K562 (cell line): ENCODE data around the gene ODF2. TPM values are rescaled to one million over a fixed set of nuclear protein-coding genes. Genes with fewer than 3 reads are reported as not detected.

Experiments used
- AFF4 ChIP-seq: sonication (generic); formaldehyde crosslinking; IDR thresholded peaks from 2 replicates; pipeline ENCODE4 v1.8.0; 2023; ENCODE audit warnings: mild to moderate bottlenecking, missing genetic modification reagents
- BRD4 ChIP-seq: fragments of 200-600 bp; sonication (generic); IDR thresholded peaks from 2 replicates; pipeline ENCODE4 v1.6.1; 2017; ENCODE audit warnings: inconsistent platforms
- FOS ChIP-seq: IDR thresholded peaks from 3 replicates; pipeline ENCODE4 v1.6.1; 2011; ENCODE audit not compliant: insufficient read length; ENCODE audit errors: extremely low read depth
- KLF10 ChIP-seq: fragments of 250-450 bp; sonication (Bioruptor Pico); IDR thresholded peaks from 2 replicates; pipeline ENCODE4 v1.6.1; 2021; ENCODE audit warnings: matching md5 sums
- MCM5 ChIP-seq: fragments of 450-650 bp; IDR thresholded peaks from 2 replicates; pipeline ENCODE4 v1.6.1; 2016; ENCODE audit warnings: low read depth
- MCM7 ChIP-seq, 2 experiments: fragments of 450-650 bp; IDR thresholded peaks; 2 replicates each; pipeline ENCODE4 v1.6.1; 2016 to 2018
- MEF2D ChIP-seq: conservative IDR thresholded peaks from 2 replicates; pipeline ENCODE4 v1.6.1; 2016; ENCODE audit warnings: low read depth, missing genetic modification characterization, missing compliant biosample characterization
- MTA3 ChIP-seq: fragments of 450-650 bp; formaldehyde crosslinking; IDR thresholded peaks from 2 replicates; pipeline ENCODE4 v1.6.1; 2017; ENCODE audit warnings: mild to moderate bottlenecking, borderline replicate concordance
- NFATC3 ChIP-seq: fragments of 450-650 bp; IDR thresholded peaks from 2 replicates; pipeline ENCODE4 v1.6.1; 2017; ENCODE audit warnings: mild to moderate bottlenecking
- NUFIP1 ChIP-seq: fragments of 450-650 bp; IDR thresholded peaks from 2 replicates; pipeline ENCODE4 v1.6.1; 2018; ENCODE audit not compliant: partially characterized antibody
- PATZ1 ChIP-seq: fragments of 250-450 bp; sonication (Bioruptor Pico); IDR thresholded peaks from 2 replicates; pipeline ENCODE4 v1.5.0; 2020; ENCODE audit warnings: mild to moderate bottlenecking, borderline replicate concordance
- RBM22 ChIP-seq: fragments of 200-400 bp; formaldehyde crosslinking; IDR thresholded peaks from 2 replicates; pipeline ENCODE4 v1.6.1; 2018; ENCODE audit warnings: low read length, low read depth; ENCODE audit not compliant: poor library complexity, severe bottlenecking
- SIRT6 ChIP-seq: IDR thresholded peaks from one replicate; pipeline ENCODE4 v1.6.1; 2012; ENCODE audit warnings: low read depth, mild to moderate bottlenecking, control low read depth, inconsistent platforms, low read length, moderate library complexity
- SMARCB1 ChIP-seq: IDR thresholded peaks from 2 replicates; pipeline ENCODE4 v1.6.1; 2011; ENCODE audit warnings: improper control_type of control experiment, low read depth; ENCODE audit not compliant: insufficient read length
- TAF7 ChIP-seq: fragments of 450-650 bp; IDR thresholded peaks from 2 replicates; pipeline ENCODE4 v1.6.1; 2016; ENCODE audit warnings: missing genetic modification characterization, missing compliant biosample characterization
- ZBTB7A ChIP-seq: IDR thresholded peaks from 2 replicates; pipeline ENCODE4 v1.6.1; 2011; ENCODE audit warnings: low read depth, mild to moderate bottlenecking, low read length, moderate library complexity, borderline replicate concordance; ENCODE audit not compliant: control insufficient read depth
- ZBTB8A ChIP-seq: fragments of 450-650 bp; IDR thresholded peaks from 2 replicates; pipeline ENCODE4 v1.6.1; 2018; ENCODE audit warnings: mild to moderate bottlenecking, moderate library complexity; ENCODE audit not compliant: partially characterized antibody
- ZNF146 ChIP-seq: IDR thresholded peaks from one replicate; pipeline ENCODE4 v1.6.1; 2018; ENCODE audit warnings: missing compliant biosample characterization; ENCODE audit not compliant: unreplicated experiment
- ZNF217 ChIP-seq: sonication (generic); formaldehyde crosslinking; IDR thresholded peaks from 2 replicates; pipeline ENCODE4 v1.8.0; 2022; ENCODE audit warnings: mild to moderate bottlenecking, missing genetic modification reagents
- ZNF224 ChIP-seq: sonication (generic); formaldehyde crosslinking; IDR thresholded peaks from 2 replicates; pipeline ENCODE4 v1.8.0; 2022; ENCODE audit warnings: mild to moderate bottlenecking, missing genetic modification reagents
- polyA plus RNA-seq, 8 experiments: library from polyadenylated mRNA; depleted of rRNA in 4 of 8; stranded (reverse) in 5 of 8; unstranded in 3 of 8; fragments of >200 nt; fragmentation: Nextera tagmentation in 2 of 8; fragmentation: Illumina TruSeq in 1 of 8; extraction: Ambion mirVana in 2 of 8; extraction: Trizol in 1 of 8; gene quantifications; 2 replicates each; pipeline versions ENCODE4 v1.2.1 to v1.2.3, GENCODE V29; 2011 to 2014; ENCODE audit warnings: inconsistent platforms in 1 of 8, missing spikeins in 1 of 8
- total RNA-seq, 7 experiments: library from RNA; depleted of rRNA in 6 of 7; stranded (reverse); fragments of >200 nt in 6 of 7; fragmentation: Illumina TruSeq in 2 of 7; extraction: Trizol in 2 of 7; gene quantifications; 2 replicates each; pipeline versions ENCODE4 v1.2.1 to v1.2.3, GENCODE V29; 2011 to 2021; ENCODE audit warnings: low replicate concordance in 1 of 7
- TF ChIP-seq, protein P1 (sequence below): fragments of 200-800 bp; sonication (Bioruptor generic); IDR thresholded peaks from 2 replicates; pipeline ENCODE4 v1.6.1; 2017; ENCODE audit warnings: missing genetic modification characterization, missing compliant biosample characterization
- TF ChIP-seq, protein P2 (sequence below): fragments of 450-650 bp; IDR thresholded peaks from 2 replicates; pipeline ENCODE4 v1.6.1; 2016; ENCODE audit warnings: missing biosample characterization, missing genetic modification characterization

The ODF2 gene
- total and polyA plus RNA-seq, 9 of the 15 experiments (the other 6 are each of a cell fraction or from before 2014, with no cell fraction given): 16.5 to 83.2 (median 69.7) TPM

- TF ChIP-seq RBM22 (no peak), ZNF224 (CRISPR knock-in tag) (no peak), NFATC3 (no peak), ZBTB7A (peak; percentile 93), SMARCB1 (no peak), BRD4 (no peak), PATZ1 (CRISPR knock-in tag) (no peak), ZNF217 (CRISPR knock-in tag) (no peak), MTA3 (no peak), SIRT6 (no peak), ZBTB8A (no peak), FOS (no peak), TAF7 (tag) (no peak), NUFIP1 (no peak), MCM7 (IDR thresholded peaks at IDR 0.05) (no peak), AFF4 (CRISPR knock-in tag) (no peak), MEF2D (no peak), ZNF146 (no peak), MCM5 (no peak), KLF10 (CRISPR knock-in tag) (no peak)
- TF ChIP-seq, protein P1, sequence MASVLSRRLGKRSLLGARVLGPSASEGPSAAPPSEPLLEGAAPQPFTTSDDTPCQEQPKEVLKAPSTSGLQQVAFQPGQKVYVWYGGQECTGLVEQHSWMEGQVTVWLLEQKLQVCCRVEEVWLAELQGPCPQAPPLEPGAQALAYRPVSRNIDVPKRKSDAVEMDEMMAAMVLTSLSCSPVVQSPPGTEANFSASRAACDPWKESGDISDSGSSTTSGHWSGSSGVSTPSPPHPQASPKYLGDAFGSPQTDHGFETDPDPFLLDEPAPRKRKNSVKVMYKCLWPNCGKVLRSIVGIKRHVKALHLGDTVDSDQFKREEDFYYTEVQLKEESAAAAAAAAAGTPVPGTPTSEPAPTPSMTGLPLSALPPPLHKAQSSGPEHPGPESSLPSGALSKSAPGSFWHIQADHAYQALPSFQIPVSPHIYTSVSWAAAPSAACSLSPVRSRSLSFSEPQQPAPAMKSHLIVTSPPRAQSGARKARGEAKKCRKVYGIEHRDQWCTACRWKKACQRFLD: no peak
- TF ChIP-seq, protein P2, sequence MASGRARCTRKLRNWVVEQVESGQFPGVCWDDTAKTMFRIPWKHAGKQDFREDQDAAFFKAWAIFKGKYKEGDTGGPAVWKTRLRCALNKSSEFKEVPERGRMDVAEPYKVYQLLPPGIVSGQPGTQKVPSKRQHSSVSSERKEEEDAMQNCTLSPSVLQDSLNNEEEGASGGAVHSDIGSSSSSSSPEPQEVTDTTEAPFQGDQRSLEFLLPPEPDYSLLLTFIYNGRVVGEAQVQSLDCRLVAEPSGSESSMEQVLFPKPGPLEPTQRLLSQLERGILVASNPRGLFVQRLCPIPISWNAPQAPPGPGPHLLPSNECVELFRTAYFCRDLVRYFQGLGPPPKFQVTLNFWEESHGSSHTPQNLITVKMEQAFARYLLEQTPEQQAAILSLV (tag): no peak
These were observed 43.6 kb upstream of the ODF2 start (continued) for GRCh38 chr9:128412120-128412790.
